Right lobe of liver (tissue), 6 donors: Measurements from ENCODE around the gene ID1. TPM values are rescaled to one million over a fixed set of nuclear protein-coding genes. Genes with fewer than 3 reads are reported as not detected.
A peak's percentile ranks its signal among the peaks of the same experiment; 100 is the strongest.

ENCODE experiments used
- ATAC-seq, 4 donors: fragments of 200-7000 bp; cut with Tn5 transposase; one replicate each; pipeline ENCODE4 v1.9.1; 2020; ENCODE audit warnings: mild to moderate bottlenecking in 4 of 4, moderate library complexity in 4 of 4
- DNase-seq, 3 donors: peaks; one replicate each; pipeline ENCODE4 v3.0.0-alpha.2; 2020
- H3K27ac ChIP-seq, 3 donors: fragments of 200-600 bp; one replicate each; pipeline ENCODE4 v1.8.0; 2022
- H3K27me3 ChIP-seq, 2 donors: fragments of 200-600 bp; one replicate each; pipeline ENCODE4 v1.8.0; 2022
- H3K36me3 ChIP-seq, 4 donors: fragments of 200-600 bp; sonication (generic) in 1 of 4; one replicate each; pipeline versions ENCODE4 v1.5.1 to v1.8.0; 2017 to 2022; ENCODE audit warnings: control low read depth in 1 of 4
- H3K4me1 ChIP-seq, 4 donors: fragments of 200-600 bp; sonication (generic) in 1 of 4; one replicate each; pipeline versions ENCODE4 v1.5.1 to v1.8.0; 2017 to 2022; ENCODE audit warnings: control low read depth in 1 of 4
- H3K4me3 ChIP-seq, 3 donors: fragments of 200-600 bp; one replicate each; pipeline ENCODE4 v1.8.0; 2022
- H3K9me3 ChIP-seq, 4 donors: fragments of 200-600 bp; sonication (generic) in 1 of 4; one replicate each; pipeline versions ENCODE4 v1.5.1 to v1.8.0; 2017 to 2022; ENCODE audit warnings: control low read depth in 1 of 4
- CTCF ChIP-seq, 4 donors: fragments of 200-600 bp in 3 of 4; fragments of 450-650 bp in 1 of 4; IDR thresholded peaks; one replicate each; pipeline versions ENCODE4 v1.5.1 to v1.8.0; 2016 to 2022; ENCODE audit warnings: antibody characterized with exemption in 4 of 4, mild to moderate bottlenecking in 2 of 4
- POLR2A ChIP-seq: fragments of 450-650 bp; IDR thresholded peaks from one replicate; pipeline ENCODE4 v1.6.1; 2017; ENCODE audit warnings: antibody characterized with exemption, mild to moderate bottlenecking
- WGBS: methylation state at CpG from one replicate; pipeline ENCODE4 v1.1.6; 2018; ENCODE audit warnings: low coverage, low lambda C conversion rate; ENCODE audit not compliant: insufficient coverage; ENCODE audit errors: missing lambda C conversion rate; 5-methylcytosine and 5-hydroxymethylcytosine counted together
- intact Hi-C, 2 donors: fragments of 100-400 bp; cut with DNase I; formaldehyde crosslinking; loops; one replicate each; pipeline versions ENCODE4 v1.11.2 to v1.14.1; 2022
- total RNA-seq, 6 experiments: library from RNA; depleted of rRNA in 2 of 6; stranded (reverse); fragments of >200 nt in 2 of 6; fragmentation: NEBNext Ultra II Directional in 3 of 6; extraction: Animal tissue kit (Norgen Biotek cat#: 25700) in 3 of 6; gene quantifications; one replicate each; pipeline versions ENCODE4 v1.1.0 to v1.2.4, GENCODE V29; 2016 to 2023
- donor health status: DM: no; HTN: yes; CAD: no.
- donor health status: DM: no; HTN: no; CAD: no.
- donor health status: DM: no; HTN: no; CAD: no.
- donor health status: DM: no; HTN: yes; CAD: no.
- donor health status: DM: no; HTN: yes; CAD: no.

The ID1 gene
- total RNA-seq, 6 experiments from 2014 or later = 12.9 to 300 (median 35.0) TPM

GRCh38 chr20:31566319-31566657 lies 38.8 kb upstream of the ID1 start:
- intact Hi-C loops = loop anchor here in 1 of 2 donors (5.0 kb wide), 1 partner anchor 46 kb away; no protein-coding TSS in a partner anchor
- no peak for ATAC-seq
- no peak overlapping the region for H3K4me3 ChIP-seq
- DNase-seq = no peak
- H3K4me1 ChIP-seq = peaks cover 0 to 25% (median 10%) of the 10 kb centered on the region in 4 donors
- WGBS = no CpG with 5 or more reads among the region's 1 CpG
- H3K9me3 ChIP-seq = no peaks in the 10 kb centered on the region
- H3K27me3 ChIP-seq = no peaks in the 10 kb centered on the region
- TF ChIP-seq POLR2A (no peak), CTCF (IDR thresholded peaks at IDR 0.05) (no peak)
- H3K36me3 ChIP-seq = peaks cover 0 to 32% (median 15%) of the 10 kb centered on the region in 4 donors
- H3K27ac ChIP-seq = no peak overlapping the region

GRCh38 chr20:31566658-31567379 lies 38.3 kb upstream of the ID1 start:
- WGBS = 73% methylated on average over 5 of the region's 14 CpGs
- Histone ChIP-seq H3K4me3 (no peak overlapping the region), H3K27me3 (no peaks in the 10 kb centered on the region), H3K4me1 (peaks cover 0 to 29% (median 10%) of the 10 kb centered on the region in 4 donors), H3K27ac (no peak overlapping the region), H3K36me3 (peaks cover 0 to 27% (median 13%) of the 10 kb centered on the region in 4 donors), H3K9me3 (no peaks in the 10 kb centered on the region)
- no peak for DNase-seq
- ATAC-seq = no peak
- intact Hi-C loops = loop anchor here in 1 of 2 donors (5.0 kb wide), 1 partner anchor 45 kb away; no protein-coding TSS in a partner anchor
- TF ChIP-seq CTCF (IDR thresholded peaks at IDR 0.05) = no peak
- TF ChIP-seq POLR2A = no peak

- no peak for DNase-seq
- TF ChIP-seq POLR2A = no peak
- no peak for TF ChIP-seq CTCF (IDR thresholded peaks at IDR 0.05)
- intact Hi-C loops = loop anchor here in 1 of 2 donors (5.0 kb wide), 1 partner anchor 45 kb away; no protein-coding TSS in a partner anchor
- H3K27me3 ChIP-seq = no peaks in the 10 kb centered on the region
- H3K4me1 ChIP-seq = peaks cover 0 to 34% (median 14%) of the 10 kb centered on the region in 4 donors
- ATAC-seq = no peak
- H3K9me3 ChIP-seq = no peaks in the 10 kb centered on the region
- H3K36me3 ChIP-seq = peaks cover 0 to 21% (median 10%) of the 10 kb centered on the region in 4 donors
- no peak overlapping the region for H3K4me3 ChIP-seq
- no peak overlapping the region for H3K27ac ChIP-seq
These were observed 37.7 kb upstream of the ID1 start for GRCh38 chr20:31567380-31567720.

- no peak overlapping the region for H3K27ac ChIP-seq
- peaks cover 0 to 18% (median 8%) of the 10 kb centered on the region in 4 donors for H3K36me3 ChIP-seq
- intact Hi-C loops = loop anchor here (2.0 to 5.0 kb wide), 2 partner anchors 43 to 44 kb away; no protein-coding TSS in a partner anchor
- ATAC-seq (no peak), DNase-seq (peak in 1 of 3 donors; percentile 54)
- whole genome bisulfite sequencing = 60% methylated on average over 6 of the region's 21 CpGs
- H3K27me3 ChIP-seq = no peaks in the 10 kb centered on the region
- H3K4me3 ChIP-seq = no peak overlapping the region
- TF ChIP-seq POLR2A (no peak), CTCF (IDR thresholded peaks at IDR 0.05) (no peak)
- peaks cover 0 to 36% (median 16%) of the 10 kb centered on the region in 4 donors for H3K4me1 ChIP-seq
- H3K9me3 ChIP-seq = no peaks in the 10 kb centered on the region
These were observed 36.9 kb upstream of the ID1 start for GRCh38 chr20:31568041-31568731.
